Liver (tissue), 3 donors: ENCODE data around the gene MRPL37.

ENCODE experiments used
- EGR1 ChIP-seq, 2 donors: IDR thresholded peaks; 2 replicates each; pipeline ENCODE4 v1.6.1; 2016 to 2018; ENCODE audit warnings: antibody characterized with exemption in 2 of 2, low read depth in 2 of 2
- GABPA ChIP-seq, 2 donors: IDR thresholded peaks in 1 of 2; conservative IDR thresholded peaks in 1 of 2; 2 replicates each; pipeline ENCODE4 v1.6.1; 2016; ENCODE audit warnings: antibody characterized with exemption in 2 of 2, mild to moderate bottlenecking in 1 of 2, moderate library complexity in 1 of 2
- JUND ChIP-seq, 2 donors: IDR thresholded peaks; 2 replicates each; pipeline ENCODE4 v1.6.1; 2016; ENCODE audit warnings: antibody characterized with exemption in 2 of 2
- SP1 ChIP-seq: IDR thresholded peaks from 2 replicates; pipeline ENCODE4 v1.6.1; 2018; ENCODE audit warnings: antibody characterized with exemption, mild to moderate bottlenecking
- TAF1 ChIP-seq: conservative IDR thresholded peaks from 2 replicates; pipeline ENCODE4 v1.6.1; 2016; ENCODE audit warnings: antibody characterized with exemption, mild to moderate bottlenecking
- YY1 ChIP-seq: IDR thresholded peaks from 2 replicates; pipeline ENCODE4 v1.6.1; 2016; ENCODE audit warnings: antibody characterized with exemption, mild to moderate bottlenecking
- TF ChIP-seq, protein P1 (sequence below): fragments of 150-350 bp; IDR thresholded peaks from 2 replicates; pipeline ENCODE4 v1.5.1; 2017; ENCODE audit warnings: improper control_type of control experiment, low read depth, low read length; ENCODE audit not compliant: missing input control
- TF ChIP-seq, protein P2 (sequence below): IDR thresholded peaks from 2 replicates; pipeline ENCODE4 v1.6.1; 2016; ENCODE audit warnings: antibody characterized with exemption
- TF ChIP-seq, protein P3 (sequence below): IDR thresholded peaks from 2 replicates; pipeline ENCODE4 v1.6.1; 2016; ENCODE audit warnings: antibody characterized with exemption, mild to moderate bottlenecking
- TF ChIP-seq, protein P4 (sequence below): IDR thresholded peaks from 2 replicates; pipeline ENCODE4 v1.6.1; 2016; ENCODE audit warnings: antibody characterized with exemption
- TF ChIP-seq, protein P5 (sequence below): IDR thresholded peaks from 2 replicates; pipeline ENCODE4 v1.6.1; 2016; ENCODE audit warnings: antibody characterized with exemption
- donor health status: healthy.
- donor health status: healthy.

DNA sequence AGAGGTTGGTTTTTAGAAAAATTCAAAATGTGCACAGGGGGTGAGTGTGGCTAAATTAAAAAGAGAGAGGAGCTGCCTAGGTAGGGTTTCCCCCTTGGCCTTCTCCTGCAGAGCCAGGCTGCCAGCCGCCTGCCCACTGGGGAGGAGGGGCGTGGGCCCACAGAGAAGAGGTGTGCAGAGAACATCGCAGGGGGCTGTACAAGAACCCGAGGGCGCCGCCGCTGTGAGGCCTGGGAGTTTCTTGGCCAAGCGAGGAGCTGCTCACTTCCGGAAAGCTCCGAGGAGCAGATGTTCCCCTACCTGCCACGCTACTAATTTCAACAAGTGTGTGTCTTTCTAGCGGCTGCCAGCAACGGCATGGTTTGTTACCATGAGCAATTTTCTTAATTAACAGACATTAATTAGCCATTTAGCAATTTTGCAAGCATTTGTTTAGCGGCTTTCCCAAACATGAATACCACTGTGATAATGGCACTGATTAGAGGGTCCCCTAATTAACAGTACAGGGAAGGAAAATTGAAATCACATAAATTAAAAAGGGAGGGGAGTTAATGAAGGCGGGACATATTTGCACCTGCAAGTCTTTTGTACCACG lies 59.7 kb downstream of the MRPL37 start:
- TF ChIP-seq YY1, result no peak
- TF ChIP-seq, protein P1, sequence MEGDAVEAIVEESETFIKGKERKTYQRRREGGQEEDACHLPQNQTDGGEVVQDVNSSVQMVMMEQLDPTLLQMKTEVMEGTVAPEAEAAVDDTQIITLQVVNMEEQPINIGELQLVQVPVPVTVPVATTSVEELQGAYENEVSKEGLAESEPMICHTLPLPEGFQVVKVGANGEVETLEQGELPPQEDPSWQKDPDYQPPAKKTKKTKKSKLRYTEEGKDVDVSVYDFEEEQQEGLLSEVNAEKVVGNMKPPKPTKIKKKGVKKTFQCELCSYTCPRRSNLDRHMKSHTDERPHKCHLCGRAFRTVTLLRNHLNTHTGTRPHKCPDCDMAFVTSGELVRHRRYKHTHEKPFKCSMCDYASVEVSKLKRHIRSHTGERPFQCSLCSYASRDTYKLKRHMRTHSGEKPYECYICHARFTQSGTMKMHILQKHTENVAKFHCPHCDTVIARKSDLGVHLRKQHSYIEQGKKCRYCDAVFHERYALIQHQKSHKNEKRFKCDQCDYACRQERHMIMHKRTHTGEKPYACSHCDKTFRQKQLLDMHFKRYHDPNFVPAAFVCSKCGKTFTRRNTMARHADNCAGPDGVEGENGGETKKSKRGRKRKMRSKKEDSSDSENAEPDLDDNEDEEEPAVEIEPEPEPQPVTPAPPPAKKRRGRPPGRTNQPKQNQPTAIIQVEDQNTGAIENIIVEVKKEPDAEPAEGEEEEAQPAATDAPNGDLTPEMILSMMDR, result no peak
- TF ChIP-seq GABPA (IDR thresholded peaks at IDR 0.05 in 1 of 2, conservative IDR thresholded peaks at IDR 0.05 in 1 of 2), result no peak
- TF ChIP-seq, protein P2, sequence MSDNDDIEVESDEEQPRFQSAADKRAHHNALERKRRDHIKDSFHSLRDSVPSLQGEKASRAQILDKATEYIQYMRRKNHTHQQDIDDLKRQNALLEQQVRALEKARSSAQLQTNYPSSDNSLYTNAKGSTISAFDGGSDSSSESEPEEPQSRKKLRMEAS, result no peak
- TF ChIP-seq, protein P3, sequence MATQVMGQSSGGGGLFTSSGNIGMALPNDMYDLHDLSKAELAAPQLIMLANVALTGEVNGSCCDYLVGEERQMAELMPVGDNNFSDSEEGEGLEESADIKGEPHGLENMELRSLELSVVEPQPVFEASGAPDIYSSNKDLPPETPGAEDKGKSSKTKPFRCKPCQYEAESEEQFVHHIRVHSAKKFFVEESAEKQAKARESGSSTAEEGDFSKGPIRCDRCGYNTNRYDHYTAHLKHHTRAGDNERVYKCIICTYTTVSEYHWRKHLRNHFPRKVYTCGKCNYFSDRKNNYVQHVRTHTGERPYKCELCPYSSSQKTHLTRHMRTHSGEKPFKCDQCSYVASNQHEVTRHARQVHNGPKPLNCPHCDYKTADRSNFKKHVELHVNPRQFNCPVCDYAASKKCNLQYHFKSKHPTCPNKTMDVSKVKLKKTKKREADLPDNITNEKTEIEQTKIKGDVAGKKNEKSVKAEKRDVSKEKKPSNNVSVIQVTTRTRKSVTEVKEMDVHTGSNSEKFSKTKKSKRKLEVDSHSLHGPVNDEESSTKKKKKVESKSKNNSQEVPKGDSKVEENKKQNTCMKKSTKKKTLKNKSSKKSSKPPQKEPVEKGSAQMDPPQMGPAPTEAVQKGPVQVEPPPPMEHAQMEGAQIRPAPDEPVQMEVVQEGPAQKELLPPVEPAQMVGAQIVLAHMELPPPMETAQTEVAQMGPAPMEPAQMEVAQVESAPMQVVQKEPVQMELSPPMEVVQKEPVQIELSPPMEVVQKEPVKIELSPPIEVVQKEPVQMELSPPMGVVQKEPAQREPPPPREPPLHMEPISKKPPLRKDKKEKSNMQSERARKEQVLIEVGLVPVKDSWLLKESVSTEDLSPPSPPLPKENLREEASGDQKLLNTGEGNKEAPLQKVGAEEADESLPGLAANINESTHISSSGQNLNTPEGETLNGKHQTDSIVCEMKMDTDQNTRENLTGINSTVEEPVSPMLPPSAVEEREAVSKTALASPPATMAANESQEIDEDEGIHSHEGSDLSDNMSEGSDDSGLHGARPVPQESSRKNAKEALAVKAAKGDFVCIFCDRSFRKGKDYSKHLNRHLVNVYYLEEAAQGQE, result no peak
- TF ChIP-seq JUND (IDR thresholded peaks at IDR 0.05), result no peak
- TF ChIP-seq TAF1, result no peak
- TF ChIP-seq, protein P4, sequence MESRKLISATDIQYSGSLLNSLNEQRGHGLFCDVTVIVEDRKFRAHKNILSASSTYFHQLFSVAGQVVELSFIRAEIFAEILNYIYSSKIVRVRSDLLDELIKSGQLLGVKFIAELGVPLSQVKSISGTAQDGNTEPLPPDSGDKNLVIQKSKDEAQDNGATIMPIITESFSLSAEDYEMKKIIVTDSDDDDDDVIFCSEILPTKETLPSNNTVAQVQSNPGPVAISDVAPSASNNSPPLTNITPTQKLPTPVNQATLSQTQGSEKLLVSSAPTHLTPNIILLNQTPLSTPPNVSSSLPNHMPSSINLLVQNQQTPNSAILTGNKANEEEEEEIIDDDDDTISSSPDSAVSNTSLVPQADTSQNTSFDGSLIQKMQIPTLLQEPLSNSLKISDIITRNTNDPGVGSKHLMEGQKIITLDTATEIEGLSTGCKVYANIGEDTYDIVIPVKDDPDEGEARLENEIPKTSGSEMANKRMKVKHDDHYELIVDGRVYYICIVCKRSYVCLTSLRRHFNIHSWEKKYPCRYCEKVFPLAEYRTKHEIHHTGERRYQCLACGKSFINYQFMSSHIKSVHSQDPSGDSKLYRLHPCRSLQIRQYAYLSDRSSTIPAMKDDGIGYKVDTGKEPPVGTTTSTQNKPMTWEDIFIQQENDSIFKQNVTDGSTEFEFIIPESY, result no peak
- TF ChIP-seq, protein P5, sequence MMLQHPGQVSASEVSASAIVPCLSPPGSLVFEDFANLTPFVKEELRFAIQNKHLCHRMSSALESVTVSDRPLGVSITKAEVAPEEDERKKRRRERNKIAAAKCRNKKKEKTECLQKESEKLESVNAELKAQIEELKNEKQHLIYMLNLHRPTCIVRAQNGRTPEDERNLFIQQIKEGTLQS, result no peak
- TF ChIP-seq EGR1 (IDR thresholded peaks at IDR 0.05; ENCODE audit: low read depth in 2 of 2), result no peak
- TF ChIP-seq SP1, result no peak
